Measurements from ENCODE around the gene ARHGEF12.

- TF ChIP-seq CTCF (IDR thresholded peaks at IDR 0.05) (no peak), POLR2A (IDR thresholded peaks at IDR 0.05) (no peak)
Observed at GRCh38 chr11:120316880-120317688, 19.1 kb upstream of the ARHGEF12 start.
